CD4-positive, alpha-beta T cell treated with Interleukin-1 beta for 1 hour (primary cell): ENCODE results near the gene FMN2.

Source experiments
- DNase-seq, 2 donors: peaks; one replicate each; pipeline ENCODE4 v3.0.0-alpha.2; 2020 to 2022

Gene FMN2

GRCh38 chr1:240462277-240462676 is 370.6 kb downstream of the FMN2 start:
- DNase-seq = no peak

- no peak for DNase-seq
Measured at GRCh38 chr1:240462766-240463395, 371.2 kb downstream of the FMN2 start.

GRCh38 chr1:240464099-240464498 is 372.4 kb downstream of the FMN2 start:
- no peak for DNase-seq

GRCh38 chr1:240465531-240465940 is 373.9 kb downstream of the FMN2 start:
- DNase-seq = no peak

- no peak for DNase-seq
Measured at GRCh38 chr1:240466509-240466908, 374.8 kb downstream of the FMN2 start.

GRCh38 chr1:240467895-240468294 is 376.2 kb downstream of the FMN2 start:
- DNase-seq = no peak

DNA sequence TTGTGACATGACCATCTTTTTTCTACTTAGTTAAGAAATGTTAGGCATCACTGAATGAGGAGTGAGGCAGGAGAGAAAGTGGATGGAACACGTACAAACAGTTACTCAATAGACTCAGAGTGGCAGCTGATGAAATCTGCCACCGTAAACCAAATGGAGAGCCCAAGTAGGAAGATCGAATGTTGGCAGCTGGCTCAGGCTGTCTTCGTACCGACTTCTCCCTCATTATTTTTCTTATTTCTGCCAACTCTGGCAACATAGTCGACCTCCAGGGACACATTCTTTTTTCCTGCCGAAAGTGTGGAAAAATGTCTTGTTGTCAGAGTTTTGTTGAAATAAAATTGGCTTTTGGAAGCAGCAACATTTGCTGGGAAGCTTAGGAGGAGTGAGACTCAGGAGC is 377.0 kb downstream of the FMN2 start:
- no peak for DNase-seq

GRCh38 chr1:240474133-240474614 is 382.5 kb downstream of the FMN2 start:
- DNase-seq = no peak

DNA sequence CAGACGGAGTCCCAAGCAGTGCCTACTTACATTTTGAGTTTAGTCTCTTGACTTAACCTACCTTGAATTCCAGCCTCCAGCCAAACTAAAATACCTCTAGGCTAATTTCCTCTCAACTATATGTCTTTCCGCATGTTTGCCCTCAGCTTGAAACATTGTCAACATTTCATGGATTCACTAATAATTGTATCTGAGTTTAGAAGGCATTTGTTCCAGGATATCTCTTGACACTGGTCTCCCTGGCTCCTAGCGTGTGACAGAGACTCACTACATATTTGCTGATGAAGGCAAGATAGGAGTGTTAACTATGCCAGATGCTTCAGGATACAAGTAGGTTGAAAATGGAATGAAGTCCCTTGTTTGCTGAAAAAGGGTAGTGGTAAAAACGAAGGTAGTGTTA is 384.1 kb downstream of the FMN2 start:
- DNase-seq = no peak

DNA sequence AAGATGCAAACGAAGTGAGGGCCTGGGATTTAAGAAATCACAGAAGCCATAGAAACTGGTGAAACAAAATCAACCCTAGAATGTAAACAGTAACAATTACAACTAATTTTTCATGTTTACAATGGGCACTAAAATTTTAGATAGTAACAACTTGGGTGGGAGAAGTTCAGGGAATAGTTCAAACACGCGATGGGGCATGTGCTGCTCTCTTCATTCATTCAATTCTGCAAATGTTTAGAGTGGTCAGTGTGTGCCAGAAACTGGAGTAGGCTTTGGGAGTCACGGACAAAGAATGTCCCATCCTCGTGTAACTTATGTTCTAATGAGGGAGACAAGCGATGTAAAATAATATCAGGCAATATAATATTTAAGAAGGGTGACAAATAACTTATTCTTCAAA is 386.9 kb downstream of the FMN2 start:
- no peak for DNase-seq

DNA sequence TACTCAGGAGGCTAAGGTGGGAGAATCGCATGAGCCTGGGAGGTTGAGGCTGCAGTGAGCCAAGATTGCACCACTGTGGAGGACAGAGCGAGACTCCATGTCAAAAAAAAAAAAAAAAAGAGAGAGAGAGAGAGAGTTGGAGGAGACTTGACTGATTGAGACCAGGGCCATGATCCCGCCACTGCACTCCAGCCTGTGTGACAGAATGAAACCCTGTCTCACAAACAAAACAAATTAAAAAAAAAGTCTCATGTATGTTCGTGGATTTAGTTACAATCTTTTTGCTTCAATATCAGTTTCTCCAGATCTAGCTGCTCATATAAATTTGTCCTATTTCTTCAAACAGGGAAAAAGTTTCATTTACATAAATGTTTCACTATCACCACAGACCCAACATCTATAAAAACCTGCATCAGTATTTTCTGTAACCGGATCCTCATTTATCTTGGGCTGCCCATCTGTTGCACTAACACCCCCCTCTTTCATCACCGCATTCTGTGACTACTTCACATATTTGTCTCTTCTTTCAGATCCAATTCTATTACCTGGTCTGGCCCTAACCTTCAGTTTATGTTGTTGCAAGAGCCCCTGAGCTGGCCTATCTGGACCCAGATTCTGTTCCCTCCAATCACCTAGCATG is 393.2 kb downstream of the FMN2 start:
- no peak for DNase-seq

DNA sequence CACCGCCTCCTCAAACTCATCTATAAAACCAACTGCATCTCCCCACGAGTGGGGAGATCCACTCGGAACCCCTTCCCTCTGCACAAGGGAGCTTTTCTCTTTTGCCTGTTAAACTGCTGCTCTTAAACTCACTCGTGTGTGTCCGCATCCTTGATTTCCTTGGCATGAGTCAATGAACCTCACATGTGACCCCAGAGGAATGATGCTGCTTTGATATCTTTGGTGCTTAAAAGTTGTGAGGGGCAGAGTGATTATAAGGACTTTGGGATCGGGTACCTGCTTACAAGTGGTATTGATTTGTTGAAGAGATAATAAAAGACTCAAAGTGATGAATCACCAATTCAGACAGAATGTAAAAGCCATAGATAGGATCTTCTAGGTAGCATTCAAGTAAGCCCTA is 394.9 kb downstream of the FMN2 start:
- no peak for DNase-seq

DNA sequence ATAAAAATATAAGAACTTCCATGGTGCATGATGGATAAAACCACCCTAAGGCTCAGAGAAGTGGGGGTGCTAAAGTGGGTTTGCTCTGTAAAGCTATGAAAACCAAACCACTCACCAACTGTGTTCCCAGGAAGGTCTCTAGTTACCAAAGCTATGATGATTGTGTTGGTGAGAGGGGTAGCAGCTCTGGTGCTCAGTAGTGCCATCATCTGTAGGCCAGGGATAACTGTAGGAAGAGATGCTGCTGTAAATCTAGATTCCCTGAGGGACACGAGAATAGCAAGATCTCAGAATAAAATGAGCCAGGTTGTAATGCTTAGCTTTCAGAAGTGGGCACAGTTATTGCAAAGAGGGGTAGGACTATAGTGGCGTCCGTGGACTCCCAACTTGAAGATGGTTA is 395.8 kb downstream of the FMN2 start:
- no peak for DNase-seq

DNA sequence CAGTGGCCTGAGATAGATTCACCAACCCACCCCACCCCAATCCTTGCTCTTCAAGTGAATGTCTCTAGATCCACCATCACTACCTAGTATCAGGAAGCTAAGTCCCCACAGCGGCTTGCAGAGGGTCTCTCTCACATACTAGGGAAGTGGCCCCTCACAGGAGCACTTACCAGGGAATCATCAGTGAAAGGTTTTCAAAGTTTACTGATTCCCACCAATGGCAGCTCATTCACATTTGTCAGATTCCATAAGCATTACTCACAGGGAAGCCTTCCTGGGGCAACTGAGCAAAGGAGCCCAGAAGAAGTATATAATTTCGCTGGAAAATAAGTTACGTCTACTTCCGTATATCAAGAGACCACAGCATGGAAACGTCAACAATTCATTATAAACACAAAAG is 399.5 kb downstream of the FMN2 start:
- no peak for DNase-seq

GRCh38 chr1:240491796-240492195 is 400.1 kb downstream of the FMN2 start:
- no peak for DNase-seq

DNA sequence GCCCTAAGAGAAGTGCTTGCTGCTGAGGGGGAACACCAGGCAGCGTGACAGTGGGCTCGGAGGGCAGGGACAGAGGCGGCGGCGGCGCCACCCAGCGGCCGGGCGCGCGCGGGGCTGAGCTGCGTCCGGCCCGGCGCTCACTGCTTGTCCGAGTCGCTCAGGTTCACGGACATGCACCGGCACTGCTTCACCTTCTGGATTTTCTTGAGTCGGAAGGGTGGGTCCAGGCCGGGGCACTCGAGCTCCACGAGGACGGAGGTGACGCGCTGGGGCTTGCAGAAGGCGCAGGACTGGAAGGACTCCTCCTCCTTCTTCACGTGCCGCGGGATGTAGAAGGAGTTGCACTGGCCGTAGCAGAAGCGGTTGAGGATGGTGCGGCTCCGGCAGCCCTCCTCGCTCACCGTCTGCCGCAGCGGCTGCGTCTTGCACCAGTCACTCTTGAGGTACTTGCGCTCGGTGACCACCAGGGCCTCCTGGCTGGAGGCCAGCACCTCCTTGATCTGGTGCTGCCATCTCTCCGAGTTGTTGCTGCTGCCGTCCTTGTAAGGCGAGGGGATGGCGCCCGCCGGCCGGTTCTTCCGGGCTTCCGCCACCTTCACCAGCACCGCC is 401.3 kb downstream of the FMN2 start:
- DNase-seq = no peak

DNA sequence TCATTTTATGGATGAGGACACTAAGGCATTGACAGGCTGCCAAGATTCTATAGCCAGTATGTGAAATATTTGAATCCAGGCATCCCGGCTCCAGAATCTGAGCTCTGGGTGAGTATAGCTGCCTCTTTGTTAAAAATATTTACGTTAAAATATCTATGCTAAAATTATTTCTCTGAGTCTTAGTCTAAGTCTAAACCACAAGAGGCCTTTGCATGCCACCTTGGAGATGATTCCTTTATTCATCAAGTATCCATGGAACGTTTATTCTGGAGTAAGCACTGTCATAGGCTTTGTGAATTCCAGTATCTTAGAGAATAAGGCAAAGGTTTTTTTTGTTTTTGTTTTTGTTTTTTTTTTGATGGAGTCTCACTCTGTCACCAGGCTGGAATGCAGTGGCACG is 403.9 kb downstream of the FMN2 start:
- DNase-seq = no peak

- no peak for DNase-seq
Measured at GRCh38 chr1:240496356-240496755, 404.7 kb downstream of the FMN2 start.

DNA sequence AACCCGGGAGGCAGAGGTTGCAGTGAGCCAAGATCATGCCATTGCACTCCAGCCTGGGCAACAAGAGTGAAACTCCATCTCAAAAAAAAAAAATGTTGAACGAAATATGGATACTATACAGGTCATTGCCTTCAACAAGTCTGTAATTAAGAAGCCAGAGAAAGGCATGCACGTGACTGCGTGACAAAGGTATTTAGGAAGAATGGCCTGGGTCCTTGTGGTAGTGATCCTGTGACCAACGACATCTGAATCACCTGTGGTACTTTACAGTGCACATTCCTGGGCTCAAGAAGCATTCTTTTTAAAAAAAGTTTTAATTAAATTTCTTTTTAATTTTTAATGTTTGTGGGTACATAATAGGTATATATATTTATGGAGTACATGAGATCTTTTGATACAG is 405.3 kb downstream of the FMN2 start:
- no peak for DNase-seq

DNA sequence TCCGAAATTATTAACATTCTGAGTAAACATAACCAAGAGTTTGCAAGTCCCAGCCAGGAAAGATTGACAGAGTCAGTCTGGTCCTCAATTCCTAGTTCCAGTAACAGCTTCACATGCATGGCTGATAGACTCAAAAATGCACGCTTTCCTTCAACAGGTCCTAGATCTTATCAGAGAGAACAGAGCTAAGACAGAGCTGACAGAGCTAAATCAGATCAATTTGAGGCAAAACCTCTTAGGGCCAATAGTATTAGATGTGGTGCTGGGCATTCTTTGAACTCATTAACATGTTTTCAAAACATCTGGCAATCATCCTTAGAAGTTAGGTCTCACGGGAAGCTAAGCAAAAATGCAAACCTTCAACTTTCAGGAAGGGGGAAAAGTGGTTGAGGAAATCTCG is 406.2 kb downstream of the FMN2 start:
- no peak for DNase-seq

DNA sequence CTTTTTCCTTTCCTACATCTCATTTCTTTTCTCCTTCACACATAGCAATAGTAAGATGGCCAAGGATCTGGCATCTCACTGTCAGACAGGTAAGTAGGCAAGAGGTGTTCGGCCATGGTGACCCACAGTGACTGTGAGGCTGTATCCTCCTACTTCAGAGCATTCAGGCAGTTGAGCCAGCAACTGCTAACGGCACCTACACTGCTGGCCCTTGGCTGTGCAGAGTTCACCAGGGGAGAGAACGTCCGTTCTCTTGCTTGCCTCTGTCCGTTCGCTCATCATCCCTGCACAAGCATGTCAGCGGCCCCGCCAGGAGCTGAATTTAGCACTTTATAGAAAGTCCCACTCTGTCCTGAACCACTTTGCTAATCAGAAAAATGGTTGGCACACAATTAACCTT is 406.7 kb downstream of the FMN2 start:
- DNase-seq = no peak

GRCh38 chr1:240499012-240499411 is 407.3 kb downstream of the FMN2 start:
- DNase-seq = no peak

- DNase-seq = no peak
Measured at GRCh38 chr1:240500647-240501046, 409.0 kb downstream of the FMN2 start.

DNA sequence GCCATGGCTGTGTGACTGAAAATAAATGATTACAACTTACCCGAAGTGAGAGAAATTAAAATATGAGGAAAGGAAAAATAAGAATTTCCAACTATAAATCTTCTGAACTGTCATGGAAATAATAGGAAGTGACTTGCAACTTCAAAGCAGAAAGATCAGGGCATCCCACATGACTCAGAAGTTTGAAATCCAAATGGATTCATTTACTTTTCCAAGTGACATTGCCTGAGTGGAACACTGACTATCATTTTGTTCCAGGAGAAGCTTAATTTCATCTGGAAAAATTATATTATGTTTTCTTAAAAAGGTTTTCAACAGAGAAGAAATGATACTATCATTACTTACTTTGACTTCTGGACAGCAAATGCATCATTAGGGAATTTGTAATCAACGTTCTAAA is 409.4 kb downstream of the FMN2 start:
- DNase-seq = no peak

GRCh38 chr1:240503036-240503435 is 411.4 kb downstream of the FMN2 start:
- DNase-seq = no peak
